IMR-90 (cell line): ENCODE measurements around the gene RALGAPA1. TPM values are rescaled to one million over a fixed set of nuclear protein-coding genes. Genes with fewer than 3 reads are reported as not detected.
A peak's percentile ranks its signal among the peaks of the same experiment; 100 is the strongest.

ENCODE experiments used
- ATAC-seq: fragments of 200-7000 bp; cut with Tn5 transposase; 2 replicates; pipeline ENCODE4 v1.9.1; 2020; ENCODE audit warnings: low read depth, mild to moderate bottlenecking, moderate library complexity
- BruUV-seq: library from RNA; stranded (reverse); fragments of 400-500 nt; replicated peaks from 2 replicates; lab custom pipeline; 2021; lab: Mats Ljungman, UMichigan
- CTCF ChIA-PET: fragments of 300-600 bp; formaldehyde crosslinking; extraction: SDS; loops from one replicate; lab custom pipeline; 2021; ENCODE audit warnings: antibody characterized with exemption; lab: Yijun Ruan, JAX
- POLR2A ChIA-PET: fragments of 300-600 bp; sonication (Branson Sonifier 250); formaldehyde crosslinking; loops from one replicate; lab custom pipeline; 2022; ENCODE audit warnings: antibody characterized with exemption; ENCODE audit not compliant: unreplicated experiment; lab: Charles Lee
- DNase-seq: peaks from one replicate; pipeline ENCODE4 v3.0.0; 2013
- H2AFZ ChIP-seq: replicated peaks from 2 replicates; pipeline ENCODE3; 2013; ENCODE audit warnings: low read length, mild to moderate bottlenecking; ENCODE audit not compliant: poor library complexity
- H2AK5ac ChIP-seq: 2 replicates; pipeline ENCODE4 v1.6.1; 2013; ENCODE audit warnings: low read depth, low read length, inconsistent platforms
- H2AK9ac ChIP-seq: replicated peaks from 2 replicates; pipeline ENCODE3; 2013; ENCODE audit warnings: mild to moderate bottlenecking, low read depth, low read length, moderate library complexity; ENCODE audit not compliant: poor library complexity
- H2BK120ac ChIP-seq: 2 replicates; pipeline ENCODE4 v1.6.1; 2013; ENCODE audit warnings: low read depth, low read length, inconsistent platforms
- H2BK15ac ChIP-seq: 3 replicates; pipeline ENCODE4 v1.6.1; 2013; ENCODE audit warnings: low read depth, low read length, inconsistent platforms
- H2BK20ac ChIP-seq: 2 replicates; pipeline ENCODE4 v1.6.1; 2013; ENCODE audit warnings: low read depth, mild to moderate bottlenecking, inconsistent platforms, low read length, moderate library complexity
- H2BK5ac ChIP-seq: 2 replicates; pipeline ENCODE4 v1.6.1; 2013; ENCODE audit warnings: mild to moderate bottlenecking, low read depth, low read length, inconsistent platforms; ENCODE audit not compliant: poor library complexity, severe bottlenecking
- H3K14ac ChIP-seq: replicated peaks from 2 replicates; pipeline ENCODE4 v1.6.1; 2013; ENCODE audit warnings: low read depth, low read length, inconsistent platforms
- H3K18ac ChIP-seq: 2 replicates; pipeline ENCODE4 v1.6.1; 2013; ENCODE audit warnings: low read depth, low read length, control low read depth
- H3K23ac ChIP-seq: 2 replicates; pipeline ENCODE4 v1.6.1; 2013; ENCODE audit warnings: low read depth, low read length, inconsistent platforms
- H3K27ac ChIP-seq: 2 replicates; pipeline ENCODE4 v1.5.1; 2013; ENCODE audit warnings: mild to moderate bottlenecking, control low read depth, low read length; ENCODE audit not compliant: insufficient read depth
- H3K27me3 ChIP-seq: 2 replicates; pipeline ENCODE4 v1.6.1; 2013; ENCODE audit warnings: low read length; ENCODE audit not compliant: control insufficient read depth, insufficient read depth
- H3K36me3 ChIP-seq: 2 replicates; pipeline ENCODE4 v1.6.1; 2013; ENCODE audit warnings: low read length, mixed read lengths; ENCODE audit not compliant: control insufficient read depth, insufficient read depth
- H3K4ac ChIP-seq: 2 replicates; pipeline ENCODE4 v1.6.1; 2013; ENCODE audit warnings: low read depth, low read length, inconsistent platforms
- H3K4me1 ChIP-seq: 2 replicates; pipeline ENCODE4 v1.6.1; 2013; ENCODE audit warnings: low read length, mixed read lengths; ENCODE audit not compliant: control insufficient read depth, insufficient read depth
- H3K4me2 ChIP-seq: 2 replicates; pipeline ENCODE4 v1.6.1; 2013; ENCODE audit warnings: low read depth, mild to moderate bottlenecking, control low read depth, low read length, moderate library complexity
- H3K4me3 ChIP-seq: 2 replicates; pipeline ENCODE4 v1.5.1; 2013; ENCODE audit warnings: low read depth, mild to moderate bottlenecking, control low read depth, low read length, moderate library complexity; ENCODE audit not compliant: insufficient read depth
- H3K56ac ChIP-seq: 2 replicates; pipeline ENCODE4 v1.6.1; 2013; ENCODE audit warnings: low read length, inconsistent platforms; ENCODE audit not compliant: insufficient read depth; ENCODE audit errors: extremely low read depth
- H3K79me1 ChIP-seq, 2 experiments: 2 replicates each; pipeline ENCODE4 v1.6.1; 2013; ENCODE audit warnings: low read length in 2 of 2, inconsistent platforms in 1 of 2, low read depth in 1 of 2
- H3K9ac ChIP-seq: 2 replicates; pipeline ENCODE4 v1.6.1; 2013; ENCODE audit warnings: low read depth, low read length, control low read depth
- H3K9me1 ChIP-seq: 2 replicates; pipeline ENCODE4 v1.6.1; 2013; ENCODE audit warnings: low read length, inconsistent platforms; ENCODE audit not compliant: insufficient read depth
- H3K9me3 ChIP-seq: 2 replicates; pipeline ENCODE4 v1.6.1; 2013; ENCODE audit warnings: low read length; ENCODE audit not compliant: control insufficient read depth, insufficient read depth
- H4K20me1 ChIP-seq: 2 replicates; pipeline ENCODE4 v1.6.1; 2013; ENCODE audit warnings: low read length, inconsistent platforms; ENCODE audit not compliant: insufficient read depth
- H4K5ac ChIP-seq: 2 replicates; pipeline ENCODE4 v1.6.1; 2013; ENCODE audit warnings: mild to moderate bottlenecking, low read depth, low read length, control low read depth
- H4K8ac ChIP-seq, 2 experiments: 2 replicates each; pipeline ENCODE4 v1.6.1; 2013; ENCODE audit warnings: low read depth in 2 of 2, low read length in 2 of 2, control low read depth in 1 of 2, inconsistent platforms in 1 of 2
- H4K91ac ChIP-seq: 2 replicates; pipeline ENCODE4 v1.6.1; 2013; ENCODE audit warnings: low read depth, low read length, inconsistent platforms; ENCODE audit not compliant: insufficient read depth
- MAZ ChIP-seq: IDR thresholded peaks from 2 replicates; pipeline ENCODE4 v1.6.1; 2012; ENCODE audit warnings: low read depth, mild to moderate bottlenecking, low read length, improper control_type of control experiment, moderate library complexity, borderline replicate concordance
- WGBS, 2 experiments: methylation state at CpG; one replicate each; pipeline versions ENCODE4 v1.1.5 to v1.1.7; 2013; ENCODE audit warnings: missing lambda C conversion rate in 2 of 2; ENCODE audit not compliant: insufficient read length in 1 of 2; ENCODE audit errors: extremely low coverage in 2 of 2; 5-methylcytosine and 5-hydroxymethylcytosine counted together
- dilution Hi-C: fragments of 300-500 bp; cut with HindIII; formaldehyde crosslinking; loops from one replicate; pipeline ENCODE4 v1.14.3; 2018; ENCODE audit warnings: low sequenced_read_pairs; ENCODE audit not compliant: unreplicated experiment
- in situ Hi-C: fragments of 300-500 bp; cut with MboI; formaldehyde crosslinking; loops from 3 replicates; pipeline ENCODE4 v1.14.3; 2019; ENCODE audit warnings: low sequenced_read_pairs, inconsistent platforms, mixed read lengths
- intact Hi-C: fragments of 100-400 bp; cut with micrococcal nuclease; formaldehyde crosslinking; loops from 2 replicates; pipeline ENCODE4 v1.10.0; 2022
- polyA plus RNA-seq, 3 experiments: library from polyadenylated mRNA; depleted of rRNA; stranded (reverse); fragments of >200 nt; gene quantifications; 2 replicates each; pipeline ENCODE4 v1.2.3, GENCODE V29; 2012; ENCODE audit warnings: low replicate concordance in 1 of 3
- total RNA-seq: library from RNA; depleted of rRNA; stranded (reverse); fragments of >200 nt; gene quantifications from 2 replicates; pipeline ENCODE4 v1.2.3, GENCODE V29; 2012

The RALGAPA1 gene
- total and polyA plus RNA-seq, 2 of the 4 experiments (the other 2 are of a cell fraction), result 5.1 to 25.6 TPM

DNA sequence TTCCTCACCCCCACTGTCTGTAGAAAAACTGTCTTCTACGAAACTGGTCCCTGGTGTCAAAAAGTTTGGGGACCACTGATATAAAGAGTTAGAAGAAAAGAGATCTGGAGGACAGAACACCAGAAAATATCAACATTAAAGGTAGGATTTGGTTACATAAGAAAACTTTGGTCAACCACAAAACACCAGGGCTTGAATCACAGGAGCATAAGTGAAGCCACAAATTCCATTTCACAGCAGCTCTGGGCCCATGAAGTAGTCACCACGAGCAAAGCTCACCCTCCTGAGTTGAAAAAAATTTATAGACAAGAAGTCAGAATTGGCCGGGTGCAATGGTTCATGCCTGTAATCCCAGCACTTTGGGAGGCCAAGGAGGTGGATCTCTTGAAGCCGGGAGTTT, 19.4 kb downstream of the RALGAPA1 start:
- TF ChIP-seq MAZ, result no peak
- H3K14ac ChIP-seq, result no peak overlapping the region
- H3K9ac ChIP-seq, result no peak overlapping the region
- BruUV-seq, result no TSS peak
- H3K23ac ChIP-seq, result no peak overlapping the region
- no peaks in the 10 kb centered on the region for H3K4me1 ChIP-seq
- H3K4ac ChIP-seq, result no peak overlapping the region
- ChIA-PET POLR2A (no interaction called here), CTCF (no interaction called here)
- H4K91ac ChIP-seq, result no peak overlapping the region
- in situ Hi-C loops, result loop anchor here (10.0 kb wide), 1 partner anchor 345 kb away; no protein-coding TSS in a partner anchor
- H2BK15ac ChIP-seq, result no peak overlapping the region
- no peaks in the 10 kb centered on the region for H3K9me3 ChIP-seq
- no peak overlapping the region for H3K4me3 ChIP-seq
- H3K18ac ChIP-seq, result no peak overlapping the region
- no peaks in the 10 kb centered on the region for H3K9me1 ChIP-seq
- no peak overlapping the region for H3K27ac ChIP-seq
- H2AK9ac ChIP-seq, result no peak overlapping the region
- H3K27me3 ChIP-seq, result no peaks in the 10 kb centered on the region
- H2BK120ac ChIP-seq, result no peak overlapping the region
- H3K36me3 ChIP-seq, result no peaks in the 10 kb centered on the region
- no peak overlapping the region for H3K4me2 ChIP-seq
- dilution Hi-C loops, result no loop called here
- H3K79me1 ChIP-seq, result peaks cover 7 to 18% of the 10 kb centered on the region in 2 experiments; a peak in 3 of 4 replicates
- WGBS, 2 experiments, result 100% methylated on average over 1 of the region's 4 CpGs; no CpG with 5 or more reads in 1 of the 2 experiments
- no peak overlapping the region for H4K5ac ChIP-seq
- DNase-seq (peak; percentile 68), ATAC-seq (no peak)
- peaks cover 9% of the 10 kb centered on the region for H4K20me1 ChIP-seq
- no peak overlapping the region for H3K56ac ChIP-seq
- no peak overlapping the region for H2BK20ac ChIP-seq
- H2AFZ ChIP-seq, result no peak overlapping the region
- H2BK5ac ChIP-seq, result no peak overlapping the region
- H4K8ac ChIP-seq, result no peak overlapping the region
- intact Hi-C loops, result no loop called here
- no peak overlapping the region for H2AK5ac ChIP-seq
